Effector memory CD8-positive, alpha-beta T cell (primary cell): ENCODE data around the gene L1CAM.
A peak's percentile ranks its signal among the peaks of the same experiment; 100 is the strongest.

Source experiments
- ATAC-seq: fragments of 150-1000 bp; cut with Tn5 transposase; replicated peaks from 2 replicates; pipeline ENCODE4 v1.10.0; 2021; ENCODE audit warnings: mild to moderate bottlenecking, moderate library complexity
- DNase-seq, 3 experiments: peaks; one replicate each; pipeline ENCODE4 v3.0.0; 2021
- H3K27ac Mint-ChIP-seq, 2 donors: one replicate each; pipeline ENCODE4 v1.8.0; 2022; ENCODE audit warnings: mild to moderate bottlenecking in 2 of 2, mixed read lengths in 2 of 2, moderate library complexity in 2 of 2
- H3K27me3 Mint-ChIP-seq, 2 donors: one replicate each; pipeline ENCODE4 v1.8.0; 2022; ENCODE audit warnings: mixed read lengths in 2 of 2
- H3K36me3 Mint-ChIP-seq: one replicate; pipeline ENCODE4 v1.8.0; 2022; ENCODE audit warnings: mild to moderate bottlenecking, moderate library complexity, mixed read lengths; ENCODE audit not compliant: insufficient read depth
- H3K4me1 Mint-ChIP-seq, 2 donors: one replicate each; pipeline ENCODE4 v1.8.0; 2022; ENCODE audit warnings: low read depth in 2 of 2, mixed read lengths in 2 of 2
- H3K4me3 Mint-ChIP-seq, 2 donors: one replicate each; pipeline ENCODE4 v1.8.0; 2022; ENCODE audit warnings: mild to moderate bottlenecking in 2 of 2, mixed read lengths in 2 of 2, moderate library complexity in 2 of 2
- H3K9me3 Mint-ChIP-seq, 2 donors: one replicate each; pipeline ENCODE4 v1.8.0; 2022; ENCODE audit warnings: mixed read lengths in 2 of 2

The L1CAM gene

DNA sequence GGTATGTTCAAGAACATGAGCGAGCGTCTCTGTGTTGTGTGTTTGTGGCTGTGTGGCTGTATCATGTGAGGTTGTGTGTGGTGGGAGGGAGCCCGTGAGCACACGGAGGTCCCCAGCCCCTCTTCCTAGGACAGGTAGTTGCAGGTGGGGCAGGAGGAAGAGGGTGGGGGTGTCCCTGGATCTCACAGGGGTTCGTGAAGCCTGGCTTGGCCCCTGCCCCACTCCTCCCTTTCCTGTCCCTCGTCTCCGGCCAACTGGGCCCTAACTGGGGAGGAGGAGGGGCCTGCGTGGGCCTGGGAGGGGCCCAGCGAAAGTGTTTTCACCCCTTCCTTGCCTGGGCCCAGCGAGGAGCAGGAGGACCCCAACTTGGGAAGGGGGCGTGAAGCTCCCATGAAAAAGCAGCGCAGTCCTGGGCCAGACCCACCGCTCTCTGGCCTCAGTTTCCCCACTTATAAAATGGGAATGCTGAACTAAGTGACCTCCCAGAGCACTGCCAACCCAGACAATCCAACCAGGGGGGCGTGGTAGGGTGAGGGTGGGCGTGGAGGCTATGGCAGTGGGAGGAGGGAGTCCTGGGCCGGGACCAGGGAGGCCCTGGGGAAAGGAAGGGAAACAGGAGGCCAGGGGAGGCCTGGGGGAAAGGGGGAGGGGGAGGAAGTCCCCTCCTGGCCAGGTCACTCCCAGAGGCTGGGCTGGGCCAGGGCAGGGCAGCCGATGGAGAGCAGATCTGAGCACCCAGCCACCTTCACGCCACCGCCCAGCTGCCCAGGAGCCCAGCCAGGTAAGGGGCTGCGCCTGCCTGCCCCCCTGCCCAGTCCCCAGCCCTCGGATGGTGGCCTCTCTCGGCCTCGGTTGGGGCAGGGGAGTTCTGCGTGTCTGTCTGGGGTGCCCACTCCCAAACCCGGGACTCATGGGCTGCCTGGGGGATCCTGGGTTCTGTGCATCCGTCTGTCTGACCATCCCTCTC is 18.3 kb upstream of the L1CAM start, which contains the start of gene AVPR2:
TSS of gene AVPR2 (plus strand) at position 683 of the 967 bp plus-strand sequence. CDS start 473 bp downstream, outside the sequence.
- ATAC-seq: no peak
- Mint-ChIP-seq H3K27ac (peak within 1 kb of the TSS; percentile 80 to 83), H3K4me3 (peak within 1 kb of the TSS; percentile 74 to 78)

GRCh38 chrX:153903238-153903980 is 17.4 kb upstream of the L1CAM start:
- no peak for DNase-seq
- ATAC-seq: no peak
- H3K27me3 Mint-ChIP-seq: no peaks in the 10 kb centered on the region
- H3K9me3 Mint-ChIP-seq: no peaks in the 10 kb centered on the region
- H3K4me1 Mint-ChIP-seq: peaks cover 40 to 45% of the 10 kb centered on the region in 2 donors
- H3K36me3 Mint-ChIP-seq: peaks cover 26% of the 10 kb centered on the region
- H3K4me3 Mint-ChIP-seq: peak overlapping the region; percentile 74 to 78
- H3K27ac Mint-ChIP-seq: peak overlapping the region; percentile 80 to 83

More for the DNA sequence above, 18.3 kb upstream of the L1CAM start, which contains the start of gene AVPR2:
- H3K36me3 Mint-ChIP-seq: peaks cover 31% of the 10 kb centered on the region
- no peak for DNase-seq
- peaks cover 40 to 45% of the 10 kb centered on the region in 2 donors for H3K4me1 Mint-ChIP-seq
- H3K27me3 Mint-ChIP-seq: no peaks in the 10 kb centered on the region
- H3K9me3 Mint-ChIP-seq: no peaks in the 10 kb centered on the region

DNA sequence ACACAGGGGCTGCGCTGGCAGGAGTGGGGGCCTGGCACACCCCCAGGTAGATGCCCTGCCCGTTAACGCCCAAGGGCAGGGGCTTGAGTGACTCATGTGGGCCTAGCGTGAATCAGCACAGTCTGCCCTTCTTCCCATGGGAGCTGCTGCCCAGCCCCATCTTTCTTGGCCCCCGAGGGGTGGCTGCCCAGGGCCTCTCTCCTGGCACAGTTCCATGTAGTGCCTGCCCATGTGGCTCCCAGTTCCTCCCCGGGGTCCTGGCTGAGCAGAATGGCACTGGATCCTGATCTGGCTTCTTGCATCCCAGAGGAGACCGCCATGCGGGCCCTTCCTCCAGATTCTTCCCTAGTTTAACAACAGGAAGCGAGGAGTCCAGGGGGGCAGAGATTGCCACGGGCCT is 16.4 kb upstream of the L1CAM start:
- H3K9me3 Mint-ChIP-seq: no peaks in the 10 kb centered on the region
- peaks cover 18% of the 10 kb centered on the region for H3K36me3 Mint-ChIP-seq
- peaks cover 40 to 45% of the 10 kb centered on the region in 2 donors for H3K4me1 Mint-ChIP-seq
- peak overlapping the region in 1 of 2 donors; percentile 74 for H3K4me3 Mint-ChIP-seq
- ATAC-seq (no peak), DNase-seq (no peak)
- no peak overlapping the region for H3K27ac Mint-ChIP-seq
- no peaks in the 10 kb centered on the region for H3K27me3 Mint-ChIP-seq

- Mint-ChIP-seq H3K27ac (peak overlapping the region; percentile 54 to 79), H3K4me3 (peak overlapping the region; percentile 60 to 64), H3K9me3 (no peaks in the 10 kb centered on the region), H3K27me3 (no peaks in the 10 kb centered on the region), H3K4me1 (peaks cover 40 to 42% of the 10 kb centered on the region in 2 donors), H3K36me3 (peaks cover 13% of the 10 kb centered on the region)
- DNase-seq: no peak
- ATAC-seq: no peak
Measured at GRCh38 chrX:153901753-153902140, 15.8 kb upstream of the L1CAM start.

GRCh38 chrX:153900831-153901752 is 15.1 kb upstream of the L1CAM start:
- H3K36me3 Mint-ChIP-seq: peaks cover 12% of the 10 kb centered on the region
- H3K27me3 Mint-ChIP-seq: no peaks in the 10 kb centered on the region
- DNase-seq (peak; percentile 45 to 52 (median 46)), ATAC-seq (peak; percentile 92)
- H3K4me3 Mint-ChIP-seq: peak overlapping the region; percentile 60 to 64
- H3K4me1 Mint-ChIP-seq: peaks cover 35 to 36% of the 10 kb centered on the region in 2 donors
- H3K27ac Mint-ChIP-seq: peak overlapping the region; percentile 54 to 79
- no peaks in the 10 kb centered on the region for H3K9me3 Mint-ChIP-seq

- peaks cover 9% of the 10 kb centered on the region for H3K36me3 Mint-ChIP-seq
Measured at GRCh38 chrX:153897899-153898298, 11.9 kb upstream of the L1CAM start.

DNA sequence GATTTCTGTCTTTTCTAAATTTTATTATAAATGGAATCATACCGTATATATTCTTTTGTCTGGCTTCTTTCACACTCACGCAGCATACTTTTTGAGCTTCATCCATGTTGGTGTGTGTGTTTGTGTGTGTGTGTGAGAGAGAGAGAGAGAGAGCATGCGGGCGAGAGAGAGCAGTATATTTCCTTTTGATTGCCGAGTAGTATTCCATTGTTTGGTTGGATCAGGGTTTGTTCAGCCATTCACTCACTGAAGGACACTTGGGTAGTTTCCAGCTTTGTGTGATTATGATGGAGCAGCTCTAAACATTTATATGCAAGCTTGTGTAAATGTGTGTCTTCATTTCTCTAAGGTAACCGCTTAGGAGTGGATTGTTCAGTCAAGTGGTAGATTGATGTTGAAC is 3.1 kb upstream of the L1CAM start:
- no peak overlapping the region for H3K27ac Mint-ChIP-seq
- H3K9me3 Mint-ChIP-seq: no peaks in the 10 kb centered on the region
- ATAC-seq (no peak), DNase-seq (no peak)
- peaks cover 0 to 22% of the 10 kb centered on the region in 2 donors for H3K27me3 Mint-ChIP-seq
- no peaks in the 10 kb centered on the region for H3K4me1 Mint-ChIP-seq
- H3K4me3 Mint-ChIP-seq: no peak overlapping the region
- H3K36me3 Mint-ChIP-seq: peaks cover 3% of the 10 kb centered on the region

More at GRCh38 chrX:153897899-153898298, 11.9 kb upstream of the L1CAM start:
- no peak for ATAC-seq
- Mint-ChIP-seq H3K27ac (no peak overlapping the region), H3K9me3 (no peaks in the 10 kb centered on the region), H3K4me1 (peaks cover 14 to 16% of the 10 kb centered on the region in 2 donors), H3K27me3 (peaks cover 0 to 2% of the 10 kb centered on the region in 2 donors), H3K4me3 (no peak overlapping the region)
- no peak for DNase-seq

DNA sequence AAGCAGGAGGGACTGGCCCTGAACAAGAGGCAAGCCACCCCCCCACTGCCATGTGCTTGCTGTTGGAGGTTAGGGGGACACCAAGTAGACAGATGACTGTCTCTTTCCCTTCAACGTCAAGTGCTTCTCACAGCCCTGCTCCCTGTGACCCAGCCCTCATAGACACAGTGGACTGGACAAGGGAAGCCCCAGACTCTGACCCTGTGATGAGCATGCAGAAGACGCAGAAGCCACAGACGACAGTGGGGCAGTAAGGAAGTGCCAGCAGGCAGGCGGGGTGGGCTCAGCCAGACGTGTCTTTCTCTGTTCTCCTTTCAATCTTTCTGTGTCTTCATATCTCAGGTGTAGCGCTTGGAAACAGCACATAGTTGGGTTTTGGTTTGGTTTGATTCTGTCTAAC is 2.4 kb upstream of the L1CAM start:
- Mint-ChIP-seq H3K36me3 (peaks cover 3% of the 10 kb centered on the region), H3K27me3 (peaks cover 0 to 29% of the 10 kb centered on the region in 2 donors), H3K4me1 (no peaks in the 10 kb centered on the region), H3K4me3 (no peak overlapping the region), H3K27ac (no peak overlapping the region), H3K9me3 (no peaks in the 10 kb centered on the region)
- ATAC-seq (peak; percentile 32), DNase-seq (no peak)

DNA sequence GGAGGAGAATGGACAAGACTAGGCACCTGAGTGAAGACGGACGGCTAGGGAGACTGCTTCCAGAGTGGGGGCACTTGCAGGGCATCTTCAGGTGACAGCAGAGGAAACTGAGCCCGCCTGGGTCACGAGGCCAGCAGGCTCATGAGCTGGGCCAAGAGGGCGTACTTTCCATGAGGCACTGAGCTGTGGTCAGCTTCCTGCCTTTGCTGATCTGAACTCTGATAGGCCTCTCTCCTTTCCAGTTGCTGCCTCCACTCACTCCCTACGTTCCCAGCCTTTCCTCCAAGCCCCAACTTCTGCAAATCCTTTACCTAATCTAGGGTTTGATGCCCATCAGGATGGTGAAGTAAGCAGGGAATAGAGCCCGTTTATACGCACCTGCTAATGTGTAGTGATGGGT is 1.4 kb upstream of the L1CAM start:
- no peaks in the 10 kb centered on the region for H3K4me1 Mint-ChIP-seq
- no peaks in the 10 kb centered on the region for H3K9me3 Mint-ChIP-seq
- H3K4me3 Mint-ChIP-seq: no peak overlapping the region
- H3K27me3 Mint-ChIP-seq: peaks cover 2 to 31% of the 10 kb centered on the region in 2 donors
- H3K27ac Mint-ChIP-seq: no peak overlapping the region
- DNase-seq (no peak), ATAC-seq (no peak)
- peaks cover 3% of the 10 kb centered on the region for H3K36me3 Mint-ChIP-seq

DNA sequence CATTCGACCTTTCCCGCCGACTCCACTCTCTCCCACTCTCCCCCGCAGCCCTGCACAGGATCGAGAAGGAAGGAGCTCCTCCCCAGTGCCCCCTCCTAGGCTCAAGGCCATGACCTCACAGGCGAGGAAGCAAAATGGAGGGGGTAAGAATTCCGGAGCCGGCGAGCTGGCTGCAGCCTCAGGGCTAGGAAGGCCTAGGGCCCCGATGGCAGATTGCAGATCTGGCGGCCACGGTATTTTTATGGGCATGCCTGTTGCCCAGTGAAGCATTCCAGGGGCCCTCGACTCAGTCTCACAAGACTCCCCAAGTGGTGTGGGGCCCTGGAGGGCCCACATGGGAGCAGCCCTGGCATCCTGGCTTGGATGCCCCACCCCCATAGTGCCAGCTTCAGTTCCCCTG is 942 bp upstream of the L1CAM start:
- Mint-ChIP-seq H3K27me3 (peaks cover 6 to 32% of the 10 kb centered on the region in 2 donors), H3K9me3 (no peaks in the 10 kb centered on the region), H3K36me3 (peaks cover 3% of the 10 kb centered on the region), H3K27ac (no peak overlapping the region), H3K4me1 (no peaks in the 10 kb centered on the region), H3K4me3 (peak overlapping the region in 1 of 2 donors; percentile 47)
- DNase-seq (no peak), ATAC-seq (no peak)

DNA sequence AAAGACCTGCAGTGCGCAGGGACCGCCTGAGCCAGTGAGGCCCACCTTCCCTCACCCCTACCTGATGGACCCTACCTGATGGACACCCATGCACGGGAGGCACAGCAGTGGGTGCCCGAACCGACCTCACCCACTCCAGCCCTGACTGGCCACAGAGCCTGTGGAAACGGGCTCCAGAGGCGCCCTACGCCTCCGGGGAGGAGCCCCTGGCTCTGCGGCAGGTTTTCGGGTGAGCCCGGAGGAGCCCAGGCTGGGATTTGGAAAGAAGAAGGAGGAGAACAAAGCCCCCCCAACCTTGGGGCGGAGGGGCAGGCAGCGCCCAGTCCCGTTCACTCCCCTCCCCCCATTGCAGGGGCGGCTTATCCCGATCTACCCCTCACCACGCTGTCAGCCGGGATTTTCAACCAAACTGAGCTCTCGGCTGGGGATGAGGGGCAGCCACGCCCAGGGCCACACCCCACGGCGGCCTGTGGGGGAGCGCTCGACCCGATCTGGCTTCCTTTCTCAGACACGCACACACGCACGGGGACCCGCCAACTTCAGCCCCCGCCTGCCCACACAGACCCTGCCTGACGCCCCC is 675 bp downstream of the L1CAM start:
- no peak for ATAC-seq
- H3K36me3 Mint-ChIP-seq: peaks cover 3% of the 10 kb centered on the region
- peaks cover 6 to 36% of the 10 kb centered on the region in 2 donors for H3K27me3 Mint-ChIP-seq
- peak overlapping the region in 1 of 2 donors; percentile 59 for H3K4me3 Mint-ChIP-seq
- H3K4me1 Mint-ChIP-seq: no peaks in the 10 kb centered on the region
- no peak overlapping the region for H3K27ac Mint-ChIP-seq
- H3K9me3 Mint-ChIP-seq: no peaks in the 10 kb centered on the region
- DNase-seq: no peak

GRCh38 chrX:153884590-153884989 is 1.4 kb downstream of the L1CAM start:
- peaks cover 6 to 43% of the 10 kb centered on the region in 2 donors for H3K27me3 Mint-ChIP-seq
- peak overlapping the region; percentile 15 to 59 for H3K4me3 Mint-ChIP-seq
- H3K4me1 Mint-ChIP-seq: no peaks in the 10 kb centered on the region
- no peaks in the 10 kb centered on the region for H3K9me3 Mint-ChIP-seq
- peaks cover 3% of the 10 kb centered on the region for H3K36me3 Mint-ChIP-seq
- no peak overlapping the region for H3K27ac Mint-ChIP-seq
- no peak for ATAC-seq
- no peak for DNase-seq
